Upper lobe of left lung (tissue), 6 donors: ENCODE data around the gene CHST11. TPM values are rescaled to one million over a fixed set of nuclear protein-coding genes. Genes with fewer than 3 reads are reported as not detected.

Experiments
- ATAC-seq, 2 donors: fragments of 200-7000 bp; cut with Tn5 transposase; one replicate each; pipeline ENCODE4 v1.9.1; 2022; ENCODE audit warnings: mild to moderate bottlenecking in 2 of 2, moderate library complexity in 2 of 2; ENCODE audit not compliant: low FRiP score in 2 of 2
- DNase-seq, 2 donors: peaks; one replicate each; pipeline ENCODE4 v3.0.0-alpha.2; 2019 to 2020
- H3K27ac ChIP-seq, 4 donors: fragments of 200-600 bp; sonication (generic); one replicate each; pipeline ENCODE4 v1.5.1; 2016 to 2019
- H3K27me3 ChIP-seq, 4 donors: fragments of 200-600 bp; sonication (generic); one replicate each; pipeline ENCODE4 v1.5.1; 2017 to 2019
- H3K36me3 ChIP-seq, 4 donors: fragments of 200-600 bp; sonication (generic); one replicate each; pipeline ENCODE4 v1.5.1; 2016 to 2019
- H3K4me1 ChIP-seq, 4 donors: fragments of 200-600 bp; sonication (generic); one replicate each; pipeline ENCODE4 v1.5.1; 2018 to 2019
- H3K4me3 ChIP-seq, 4 donors: fragments of 200-600 bp; sonication (generic); one replicate each; pipeline ENCODE4 v1.5.1; 2017 to 2019; ENCODE audit warnings: mild to moderate bottlenecking in 2 of 4, moderate library complexity in 1 of 4
- H3K9me3 ChIP-seq, 4 donors: fragments of 200-600 bp; sonication (generic); one replicate each; pipeline ENCODE4 v1.5.1; 2018 to 2019
- EP300 ChIP-seq, 4 donors: sonication (generic); formaldehyde crosslinking; IDR thresholded peaks; one replicate each; pipeline ENCODE4 v1.5.1; 2017; ENCODE audit warnings: antibody characterized with exemption in 4 of 4, control low read depth in 2 of 4
- POLR2A ChIP-seq, 4 donors: fragments of 450-650 bp; IDR thresholded peaks; one replicate each; pipeline ENCODE4 v1.5.1; 2016 to 2017; ENCODE audit warnings: antibody characterized with exemption in 4 of 4, mild to moderate bottlenecking in 2 of 4
- POLR2AphosphoS5 ChIP-seq, 2 donors: sonication (generic); formaldehyde crosslinking; IDR thresholded peaks; one replicate each; pipeline ENCODE4 v1.5.1; 2017; ENCODE audit warnings: antibody characterized with exemption in 2 of 2
- WGBS, 2 donors: methylation state at CpG; one replicate each; pipeline ENCODE4 v1.1.5; 2017 to 2018; 5-methylcytosine and 5-hydroxymethylcytosine counted together
- total RNA-seq, 6 donors: library from RNA; depleted of rRNA in 4 of 6; stranded (reverse); fragments of >200 nt in 4 of 6; gene quantifications; one replicate each; pipeline versions ENCODE4 v1.1.0 to v1.2.1, GENCODE V29; 2016 to 2021
- TF ChIP-seq, protein P1 (sequence below), 6 experiments: fragments of 450-650 bp in 4 of 6; fragments of 200-600 bp in 2 of 6; sonication (generic) in 2 of 6; IDR thresholded peaks; one replicate each; pipeline ENCODE4 v1.5.1; 2016 to 2019; ENCODE audit warnings: antibody characterized with exemption in 6 of 6
- donor health status: DM: no; HTN: no; CAD: no; lungs with moderate emphysema.
- donor health status: DM: no; HTN: yes; CAD: no; lungs with severe emphysema.

Gene CHST11
- total RNA-seq, 6 donors from 2014 or later, result 40.4 to 234 (median 58.4) TPM

DNA sequence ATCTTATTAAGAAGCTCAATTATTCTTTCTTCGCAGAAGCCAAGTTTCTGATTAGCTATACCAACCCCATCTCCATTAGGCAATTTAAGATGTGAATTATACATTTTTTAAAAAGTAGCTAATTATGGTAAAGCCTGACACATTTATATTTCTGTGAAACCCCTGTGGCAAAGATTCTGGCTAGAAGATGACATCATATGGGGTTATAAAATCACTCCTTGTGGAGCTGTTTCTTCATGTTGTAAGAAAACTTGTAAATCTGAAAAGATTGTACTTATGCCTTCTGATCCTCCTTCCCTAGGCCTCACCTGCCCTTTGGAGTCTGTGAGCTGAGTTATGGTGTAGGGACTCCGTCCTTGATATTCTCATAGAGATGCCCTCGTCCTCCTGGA is 78.1 kb downstream of the CHST11 start:
- no peaks in the 10 kb centered on the region for H3K27me3 ChIP-seq
- TF ChIP-seq POLR2AphosphoS5 (IDR thresholded peaks at IDR 0.05) (no peak), EP300 (IDR thresholded peaks at IDR 0.05) (no peak), POLR2A (IDR thresholded peaks at IDR 0.05) (no peak)
- TF ChIP-seq, protein P1, sequence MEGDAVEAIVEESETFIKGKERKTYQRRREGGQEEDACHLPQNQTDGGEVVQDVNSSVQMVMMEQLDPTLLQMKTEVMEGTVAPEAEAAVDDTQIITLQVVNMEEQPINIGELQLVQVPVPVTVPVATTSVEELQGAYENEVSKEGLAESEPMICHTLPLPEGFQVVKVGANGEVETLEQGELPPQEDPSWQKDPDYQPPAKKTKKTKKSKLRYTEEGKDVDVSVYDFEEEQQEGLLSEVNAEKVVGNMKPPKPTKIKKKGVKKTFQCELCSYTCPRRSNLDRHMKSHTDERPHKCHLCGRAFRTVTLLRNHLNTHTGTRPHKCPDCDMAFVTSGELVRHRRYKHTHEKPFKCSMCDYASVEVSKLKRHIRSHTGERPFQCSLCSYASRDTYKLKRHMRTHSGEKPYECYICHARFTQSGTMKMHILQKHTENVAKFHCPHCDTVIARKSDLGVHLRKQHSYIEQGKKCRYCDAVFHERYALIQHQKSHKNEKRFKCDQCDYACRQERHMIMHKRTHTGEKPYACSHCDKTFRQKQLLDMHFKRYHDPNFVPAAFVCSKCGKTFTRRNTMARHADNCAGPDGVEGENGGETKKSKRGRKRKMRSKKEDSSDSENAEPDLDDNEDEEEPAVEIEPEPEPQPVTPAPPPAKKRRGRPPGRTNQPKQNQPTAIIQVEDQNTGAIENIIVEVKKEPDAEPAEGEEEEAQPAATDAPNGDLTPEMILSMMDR (IDR thresholded peaks at IDR 0.05), result no peak
- no peak overlapping the region for H3K4me3 ChIP-seq
- DNase-seq (no peak), ATAC-seq (no peak)
- H3K9me3 ChIP-seq, result no peaks in the 10 kb centered on the region
- no peak overlapping the region for H3K27ac ChIP-seq
- no peaks in the 10 kb centered on the region for H3K36me3 ChIP-seq
- H3K4me1 ChIP-seq, result peaks cover 0 to 17% (median 7%) of the 10 kb centered on the region in 4 donors
- WGBS, 2 donors, result 97 to 99% methylated on average over 3 of the region's 3 CpGs

DNA sequence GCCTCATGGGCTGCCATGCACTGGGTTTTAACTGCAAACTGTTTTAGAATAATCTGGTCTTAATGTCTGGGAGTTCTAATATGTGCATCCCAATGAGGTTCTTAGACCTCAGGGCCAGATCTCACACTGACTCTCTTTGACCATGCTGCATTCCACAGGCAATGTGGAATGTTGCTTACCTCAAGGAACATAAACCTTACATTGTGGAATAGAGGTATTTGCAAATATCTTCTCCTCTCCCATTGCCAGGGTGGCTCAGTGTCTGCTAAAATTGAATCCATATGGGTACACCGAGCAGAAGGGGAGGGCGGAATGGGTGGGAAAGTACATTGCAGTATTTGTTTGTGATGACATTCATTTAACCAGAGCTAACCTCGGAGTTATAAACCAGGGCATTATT is 78.6 kb downstream of the CHST11 start:
- H3K4me1 ChIP-seq, result peaks cover 0 to 17% (median 6%) of the 10 kb centered on the region in 4 donors
- DNase-seq (no peak), ATAC-seq (no peak)
- H3K36me3 ChIP-seq, result no peaks in the 10 kb centered on the region
- H3K9me3 ChIP-seq, result no peaks in the 10 kb centered on the region
- 96% methylated on average over 3 of the region's 3 CpGs for WGBS, 2 donors
- no peak overlapping the region for H3K27ac ChIP-seq
- TF ChIP-seq POLR2AphosphoS5 (IDR thresholded peaks at IDR 0.05) (no peak), EP300 (IDR thresholded peaks at IDR 0.05) (no peak)
- TF ChIP-seq, protein P1 (IDR thresholded peaks at IDR 0.05), result no peak
- no peaks in the 10 kb centered on the region for H3K27me3 ChIP-seq
- no peak overlapping the region for H3K4me3 ChIP-seq

DNA sequence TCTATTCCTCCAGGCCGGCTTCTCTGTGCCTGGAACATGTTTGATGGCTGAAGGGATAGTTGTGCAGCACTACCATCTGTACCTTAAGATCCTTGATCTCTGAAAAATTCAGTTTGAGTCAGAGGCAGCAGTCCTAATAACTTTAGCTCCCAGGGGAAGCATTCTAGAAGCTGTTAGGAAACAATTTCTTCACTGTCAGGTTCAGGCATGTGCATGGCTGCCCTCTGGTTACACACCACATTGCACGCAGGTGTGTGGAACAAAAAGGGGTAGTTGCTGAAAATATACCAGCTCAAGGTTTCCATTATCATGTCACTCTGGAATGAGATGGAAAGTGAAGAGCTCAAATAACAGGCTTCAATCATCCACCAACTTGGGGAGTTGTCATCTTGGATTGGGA is 80.1 kb downstream of the CHST11 start:
- whole genome bisulfite sequencing, 2 donors, result 89 to 96% methylated on average over 2 of the region's 2 CpGs
- TF ChIP-seq EP300 (IDR thresholded peaks at IDR 0.05), result no peak
- TF ChIP-seq POLR2AphosphoS5 (IDR thresholded peaks at IDR 0.05), result no peak
- no peak for TF ChIP-seq POLR2A (IDR thresholded peaks at IDR 0.05)
- TF ChIP-seq, protein P1 (IDR thresholded peaks at IDR 0.05), result no peak
- no peak for DNase-seq
- no peaks in the 10 kb centered on the region for H3K27me3 ChIP-seq
- no peak for ATAC-seq
- H3K9me3 ChIP-seq, result no peaks in the 10 kb centered on the region
- no peak overlapping the region for H3K4me3 ChIP-seq
- peaks cover 0 to 17% (median 6%) of the 10 kb centered on the region in 4 donors for H3K4me1 ChIP-seq
- H3K36me3 ChIP-seq, result no peaks in the 10 kb centered on the region
- H3K27ac ChIP-seq, result no peak overlapping the region

DNA sequence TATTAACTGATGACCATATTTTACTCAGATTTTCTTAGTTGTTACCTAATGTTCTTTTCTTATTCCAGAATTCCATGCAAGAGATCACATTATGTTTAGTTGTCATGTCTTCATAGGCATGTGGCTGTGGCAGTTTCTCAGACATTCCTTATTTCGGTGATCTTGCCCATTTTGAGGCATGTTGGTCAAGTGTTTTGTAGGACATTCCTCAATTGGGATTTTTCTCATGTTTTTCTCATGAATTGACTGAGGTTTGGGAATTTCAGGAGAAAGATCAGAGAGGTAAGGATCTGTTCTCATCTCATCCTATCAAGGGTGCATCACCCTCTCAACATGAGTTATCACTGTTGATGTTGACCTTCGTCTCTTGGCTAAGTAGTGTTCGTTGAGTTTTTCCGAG is 81.3 kb downstream of the CHST11 start:
- no peak overlapping the region for H3K27ac ChIP-seq
- DNase-seq (no peak), ATAC-seq (no peak)
- no peaks in the 10 kb centered on the region for H3K36me3 ChIP-seq
- H3K9me3 ChIP-seq, result no peaks in the 10 kb centered on the region
- no peaks in the 10 kb centered on the region for H3K27me3 ChIP-seq
- no peak overlapping the region for H3K4me3 ChIP-seq
- TF ChIP-seq, protein P1 (IDR thresholded peaks at IDR 0.05), result no peak
- TF ChIP-seq POLR2A (IDR thresholded peaks at IDR 0.05), result no peak
- no peak for TF ChIP-seq POLR2AphosphoS5 (IDR thresholded peaks at IDR 0.05)
- no peak for TF ChIP-seq EP300 (IDR thresholded peaks at IDR 0.05)
- H3K4me1 ChIP-seq, result peaks cover 0 to 17% (median 6%) of the 10 kb centered on the region in 4 donors
- 85 to 93% methylated on average over 4 of the region's 4 CpGs for WGBS, 2 donors

DNA sequence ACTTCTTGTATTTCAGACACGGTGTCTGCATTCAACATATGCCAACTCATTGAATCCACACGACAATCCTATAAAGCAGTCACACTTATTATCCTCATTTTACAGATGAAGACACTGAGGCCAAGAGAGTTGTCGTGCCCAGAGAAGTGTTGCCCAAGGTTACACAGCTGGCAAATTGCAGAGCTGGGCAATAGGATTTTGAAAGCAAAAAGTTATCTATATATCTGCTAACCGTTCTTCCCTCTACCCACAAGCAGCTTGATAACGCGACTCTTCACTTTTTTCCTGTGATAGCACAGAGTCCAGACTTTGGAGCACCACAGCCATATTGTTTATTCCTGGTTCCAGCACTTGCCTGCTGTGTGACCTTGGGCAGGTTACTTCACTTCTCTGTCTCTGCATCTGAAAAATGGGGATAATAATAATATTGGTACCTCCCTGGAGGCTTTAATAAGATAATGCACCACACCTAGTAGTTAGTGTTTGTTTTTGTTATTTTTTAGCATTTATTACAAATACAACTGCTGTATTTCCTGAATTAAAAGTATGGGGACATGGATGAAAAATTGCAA is 82.2 kb downstream of the CHST11 start:
- Histone ChIP-seq H3K27me3 (no peaks in the 10 kb centered on the region), H3K4me1 (peaks cover 0 to 10% (median 6%) of the 10 kb centered on the region in 4 donors), H3K4me3 (no peak overlapping the region), H3K9me3 (no peaks in the 10 kb centered on the region), H3K27ac (no peak overlapping the region), H3K36me3 (no peaks in the 10 kb centered on the region)
- DNase-seq (no peak), ATAC-seq (no peak)
- WGBS, 2 donors, result 86 to 98% methylated on average over 6 of the region's 6 CpGs
- TF ChIP-seq EP300 (IDR thresholded peaks at IDR 0.05) (no peak), POLR2AphosphoS5 (IDR thresholded peaks at IDR 0.05) (no peak), POLR2A (IDR thresholded peaks at IDR 0.05) (no peak)
- TF ChIP-seq, protein P1 (IDR thresholded peaks at IDR 0.05), result no peak
